ENCODE results near the gene CSAD. TPM values are rescaled to one million over a fixed set of nuclear protein-coding genes. Genes with fewer than 3 reads are reported as not detected.

The CSAD gene
- total RNA-seq, 1 experiment from 2014 or later = 12.2 TPM

DNA sequence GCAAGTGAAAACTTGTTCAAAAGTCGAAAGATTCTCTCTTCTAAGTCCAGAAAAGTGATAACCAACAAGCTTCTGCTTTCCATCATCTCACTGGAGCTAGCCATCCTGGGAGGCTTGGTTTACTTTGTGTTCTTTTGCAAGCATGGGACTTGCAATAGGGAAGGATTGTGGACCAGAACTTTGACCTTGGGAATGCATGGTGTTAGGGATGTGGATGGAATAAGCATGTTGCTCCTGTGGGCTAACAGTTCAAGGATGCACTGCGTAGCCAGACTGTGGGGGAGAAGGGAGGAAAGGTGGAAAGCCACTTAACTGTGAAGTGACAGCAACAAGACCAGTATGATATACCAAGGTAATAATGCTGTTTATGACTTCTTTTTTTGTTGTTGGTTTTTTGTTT is 48.9 kb downstream of the CSAD start:
- H3K4me3 Mint-ChIP-seq (ENCODE audit: low read depth, unreplicated experiment) = no peak overlapping the region
- CTCF ChIA-PET = no interaction called here
- no peak for DNase-seq
- no peak overlapping the region for H3K27ac Mint-ChIP-seq (ENCODE audit: unreplicated experiment)
- no TSS peak for BruUV-seq (replicated peaks)
- intact Hi-C loops (cut with micrococcal nuclease; ENCODE audit: unreplicated experiment) = no loop called here
- no peaks in the 10 kb centered on the region for H3K36me3 Mint-ChIP-seq (ENCODE audit: insufficient read depth, unreplicated experiment)
- H3K9me3 Mint-ChIP-seq (ENCODE audit: low read depth, unreplicated experiment) = no peaks in the 10 kb centered on the region
- no peaks in the 10 kb centered on the region for H3K4me1 Mint-ChIP-seq (ENCODE audit: low read depth, unreplicated experiment)
- H3K27me3 Mint-ChIP-seq (ENCODE audit: unreplicated experiment) = peaks cover 37% of the 10 kb centered on the region
- TF ChIP-seq CTCF (IDR thresholded peaks at IDR 0.05; ENCODE audit: unreplicated experiment) = no peak

GRCh38 chr12:53128780-53129569 is 51.8 kb downstream of the CSAD start:
- no peak for TF ChIP-seq CTCF (IDR thresholded peaks at IDR 0.05; ENCODE audit: unreplicated experiment)
- Mint-ChIP-seq H3K4me1 (ENCODE audit: low read depth, unreplicated experiment) (no peaks in the 10 kb centered on the region), H3K36me3 (ENCODE audit: insufficient read depth, unreplicated experiment) (no peaks in the 10 kb centered on the region), H3K9me3 (ENCODE audit: low read depth, unreplicated experiment) (no peaks in the 10 kb centered on the region), H3K27ac (ENCODE audit: unreplicated experiment) (no peak overlapping the region), H3K27me3 (ENCODE audit: unreplicated experiment) (peaks cover 49% of the 10 kb centered on the region), H3K4me3 (ENCODE audit: low read depth, unreplicated experiment) (no peak overlapping the region)
- BruUV-seq (replicated peaks) = no TSS peak
- CTCF ChIA-PET = no interaction called here
- DNase-seq = no peak
- intact Hi-C loops (cut with micrococcal nuclease; ENCODE audit: unreplicated experiment) = no loop called here

DNA sequence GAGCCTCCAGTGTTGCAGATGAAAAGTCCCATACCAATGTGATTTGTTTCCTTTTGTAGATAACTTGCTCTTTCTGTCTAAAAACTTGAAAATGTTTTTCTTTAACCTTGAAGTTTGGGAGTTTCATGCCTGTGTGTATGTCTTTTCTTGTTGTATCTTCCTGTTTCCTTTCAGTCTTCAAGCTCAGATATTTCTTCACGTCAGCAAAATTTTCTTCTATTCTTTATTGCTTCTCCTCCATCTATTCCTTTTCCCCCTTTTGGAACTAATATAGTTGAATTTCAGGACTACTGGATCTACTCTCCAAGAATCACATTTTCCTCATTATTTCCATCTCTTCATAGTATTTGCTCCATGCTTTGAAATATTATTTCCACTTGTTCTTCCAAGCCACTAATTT is 53.6 kb downstream of the CSAD start:
- DNase-seq = no peak
- no peak for TF ChIP-seq CTCF (IDR thresholded peaks at IDR 0.05; ENCODE audit: unreplicated experiment)
- intact Hi-C loops (cut with micrococcal nuclease; ENCODE audit: unreplicated experiment) = no loop called here
- Mint-ChIP-seq H3K36me3 (ENCODE audit: insufficient read depth, unreplicated experiment) (no peaks in the 10 kb centered on the region), H3K4me1 (ENCODE audit: low read depth, unreplicated experiment) (no peaks in the 10 kb centered on the region), H3K27me3 (ENCODE audit: unreplicated experiment) (peaks cover 49% of the 10 kb centered on the region), H3K9me3 (ENCODE audit: low read depth, unreplicated experiment) (no peaks in the 10 kb centered on the region), H3K4me3 (ENCODE audit: low read depth, unreplicated experiment) (no peak overlapping the region), H3K27ac (ENCODE audit: unreplicated experiment) (no peak overlapping the region)
- CTCF ChIA-PET = no interaction called here
- no TSS peak for BruUV-seq (replicated peaks)

DNA sequence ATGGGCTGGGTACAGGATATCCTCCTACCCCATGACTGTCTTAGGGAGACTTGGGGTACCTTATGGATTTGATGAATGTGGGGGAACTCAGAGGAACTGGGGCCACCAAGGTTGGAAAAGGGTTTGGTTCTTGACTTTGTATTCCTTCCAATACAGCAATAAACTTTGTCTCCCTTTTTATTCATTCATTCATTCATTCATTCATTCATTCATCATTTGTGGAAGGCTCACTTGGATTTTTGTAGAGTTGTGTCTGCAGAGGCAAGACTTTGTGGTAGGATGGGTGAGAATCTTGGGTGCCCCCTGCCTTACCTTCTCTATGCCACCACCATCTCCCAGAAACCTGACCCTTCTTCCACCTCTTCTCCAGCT is 56.4 kb downstream of the CSAD start:
- Mint-ChIP-seq H3K4me1 (ENCODE audit: low read depth, unreplicated experiment) (no peaks in the 10 kb centered on the region), H3K36me3 (ENCODE audit: insufficient read depth, unreplicated experiment) (no peaks in the 10 kb centered on the region), H3K9me3 (ENCODE audit: low read depth, unreplicated experiment) (no peaks in the 10 kb centered on the region), H3K27me3 (ENCODE audit: unreplicated experiment) (peaks cover 44% of the 10 kb centered on the region), H3K27ac (ENCODE audit: unreplicated experiment) (no peak overlapping the region), H3K4me3 (ENCODE audit: low read depth, unreplicated experiment) (no peak overlapping the region)
- no peak for DNase-seq
- CTCF ChIA-PET = no interaction called here
- TF ChIP-seq CTCF (IDR thresholded peaks at IDR 0.05; ENCODE audit: unreplicated experiment) = no peak
- intact Hi-C loops (cut with micrococcal nuclease; ENCODE audit: unreplicated experiment) = no loop called here
- BruUV-seq (replicated peaks) = no TSS peak
